GM12874 (cell line): ENCODE results near the gene ACAP1.

Experiments used
- CTCF ChIP-seq: IDR thresholded peaks from 2 replicates; pipeline ENCODE4 v1.5.1; 2011; ENCODE audit warnings: low read depth, mild to moderate bottlenecking, control low read depth, low read length, moderate library complexity; ENCODE audit not compliant: insufficient read depth

Gene ACAP1

GRCh38 chr17:7384489-7385081, 48.3 kb downstream of the ACAP1 start:
- TF ChIP-seq CTCF, result no peak

GRCh38 chr17:7388856-7389255, 52.5 kb downstream of the ACAP1 start:
- no peak for TF ChIP-seq CTCF

- no peak for TF ChIP-seq CTCF
These were observed 53.9 kb downstream of the ACAP1 start for GRCh38 chr17:7389924-7390910.

- TF ChIP-seq CTCF, result no peak
These were observed 55.0 kb downstream of the ACAP1 start for GRCh38 chr17:7391307-7391706.

GRCh38 chr17:7392696-7393612, 56.6 kb downstream of the ACAP1 start:
- TF ChIP-seq CTCF, result no peak

- no peak for TF ChIP-seq CTCF
These were observed 57.5 kb downstream of the ACAP1 start for GRCh38 chr17:7393613-7394451.
